Upper lobe of left lung (tissue), 6 donors: ENCODE data around the gene NRROS. TPM values are rescaled to one million over a fixed set of nuclear protein-coding genes. Genes with fewer than 3 reads are reported as not detected.
A peak's percentile ranks its signal among the peaks of the same experiment; 100 is the strongest.

Experiments used
- ATAC-seq, 2 donors: fragments of 200-7000 bp; cut with Tn5 transposase; one replicate each; pipeline ENCODE4 v1.9.1; 2022; ENCODE audit warnings: mild to moderate bottlenecking in 2 of 2, moderate library complexity in 2 of 2; ENCODE audit not compliant: low FRiP score in 2 of 2
- DNase-seq, 2 donors: peaks; one replicate each; pipeline ENCODE4 v3.0.0-alpha.2; 2019 to 2020
- H3K27ac ChIP-seq, 4 donors: fragments of 200-600 bp; sonication (generic); one replicate each; pipeline ENCODE4 v1.5.1; 2016 to 2019
- H3K27me3 ChIP-seq, 4 donors: fragments of 200-600 bp; sonication (generic); one replicate each; pipeline ENCODE4 v1.5.1; 2017 to 2019
- H3K36me3 ChIP-seq, 4 donors: fragments of 200-600 bp; sonication (generic); one replicate each; pipeline ENCODE4 v1.5.1; 2016 to 2019
- H3K4me1 ChIP-seq, 4 donors: fragments of 200-600 bp; sonication (generic); one replicate each; pipeline ENCODE4 v1.5.1; 2018 to 2019
- H3K4me3 ChIP-seq, 4 donors: fragments of 200-600 bp; sonication (generic); one replicate each; pipeline ENCODE4 v1.5.1; 2017 to 2019; ENCODE audit warnings: mild to moderate bottlenecking in 2 of 4, moderate library complexity in 1 of 4
- H3K9me3 ChIP-seq, 4 donors: fragments of 200-600 bp; sonication (generic); one replicate each; pipeline ENCODE4 v1.5.1; 2018 to 2019
- CTCF ChIP-seq, 6 experiments: fragments of 450-650 bp in 4 of 6; fragments of 200-600 bp in 2 of 6; sonication (generic) in 2 of 6; IDR thresholded peaks; one replicate each; pipeline ENCODE4 v1.5.1; 2016 to 2019; ENCODE audit warnings: antibody characterized with exemption in 6 of 6
- EP300 ChIP-seq, 4 donors: sonication (generic); formaldehyde crosslinking; IDR thresholded peaks; one replicate each; pipeline ENCODE4 v1.5.1; 2017; ENCODE audit warnings: antibody characterized with exemption in 4 of 4, control low read depth in 2 of 4
- POLR2A ChIP-seq, 4 donors: fragments of 450-650 bp; IDR thresholded peaks; one replicate each; pipeline ENCODE4 v1.5.1; 2016 to 2017; ENCODE audit warnings: antibody characterized with exemption in 4 of 4, mild to moderate bottlenecking in 2 of 4
- POLR2AphosphoS5 ChIP-seq, 2 donors: sonication (generic); formaldehyde crosslinking; IDR thresholded peaks; one replicate each; pipeline ENCODE4 v1.5.1; 2017; ENCODE audit warnings: antibody characterized with exemption in 2 of 2
- WGBS, 2 donors: methylation state at CpG; one replicate each; pipeline ENCODE4 v1.1.5; 2017 to 2018; 5-methylcytosine and 5-hydroxymethylcytosine counted together
- total RNA-seq, 6 donors: library from RNA; depleted of rRNA in 4 of 6; stranded (reverse); fragments of >200 nt in 4 of 6; gene quantifications; one replicate each; pipeline versions ENCODE4 v1.1.0 to v1.2.1, GENCODE V29; 2016 to 2021
- donor health status: DM: no; HTN: no; CAD: no; lungs with moderate emphysema.
- donor health status: DM: no; HTN: yes; CAD: no; lungs with severe emphysema.

The NRROS gene
- total RNA-seq, 6 donors from 2014 or later, result 6.5 to 23.2 (median 16.4) TPM

- ATAC-seq, result no peak
- no peak for TF ChIP-seq POLR2AphosphoS5 (IDR thresholded peaks at IDR 0.05)
- TF ChIP-seq CTCF (IDR thresholded peaks at IDR 0.05), result no peak
- TF ChIP-seq POLR2A (IDR thresholded peaks at IDR 0.05), result no peak
- no peak for TF ChIP-seq EP300 (IDR thresholded peaks at IDR 0.05)
- Histone ChIP-seq H3K9me3 (no peaks in the 10 kb centered on the region), H3K4me3 (no peak overlapping the region), H3K4me1 (peaks cover 19 to 50% (median 30%) of the 10 kb centered on the region in 4 donors), H3K27ac (peak overlapping the region in 3 of 4 donors; percentile 26 to 76 (median 61)), H3K27me3 (no peaks in the 10 kb centered on the region), H3K36me3 (peaks cover 0 to 34% (median 15%) of the 10 kb centered on the region in 4 donors)
- DNase-seq, result no peak
- 75 to 86% methylated on average over 15 of the region's 15 CpGs for WGBS, 2 donors
Measured at GRCh38 chr3:196652961-196653795, 13.7 kb downstream of the NRROS start.

DNA sequence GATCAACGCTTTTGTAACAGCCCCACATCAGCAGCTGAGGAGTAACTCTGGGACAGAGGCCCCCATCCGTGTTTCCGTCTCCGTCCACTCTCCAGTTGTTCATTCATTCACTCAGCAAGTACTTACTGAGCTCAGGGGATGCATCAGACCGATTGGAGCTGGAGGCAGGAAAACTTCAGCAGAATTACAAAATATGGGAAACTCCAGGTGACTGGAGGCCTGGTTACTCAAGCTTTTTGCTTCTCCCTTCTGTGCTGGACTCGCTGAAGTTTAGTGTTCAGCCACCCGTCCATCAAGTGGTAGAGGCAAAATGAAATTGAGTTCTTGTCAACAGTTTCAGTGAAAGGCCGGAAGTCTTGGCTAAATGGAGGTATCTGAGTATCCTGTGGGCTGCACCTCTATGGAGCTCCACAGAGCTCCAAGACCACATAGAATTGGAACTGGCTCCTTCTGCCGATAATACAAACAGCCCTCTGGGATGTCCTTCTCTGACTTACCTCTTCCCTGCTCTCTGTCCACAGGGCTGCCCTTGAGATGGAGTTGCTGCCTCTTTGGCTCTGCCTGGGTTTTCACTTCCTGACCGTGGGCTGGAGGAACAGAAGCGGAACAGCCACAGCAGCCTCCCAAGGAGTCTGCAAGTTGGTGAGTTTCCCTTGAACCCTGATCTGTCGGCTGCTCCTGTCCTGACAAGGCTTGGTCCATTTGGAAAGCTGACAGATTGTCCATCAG, 14.7 kb downstream of the NRROS start:
- Histone ChIP-seq H3K27ac (peak overlapping the region in 3 of 4 donors; percentile 23 to 61 (median 26)), H3K4me1 (peaks cover 19 to 45% (median 30%) of the 10 kb centered on the region in 4 donors), H3K4me3 (no peak overlapping the region), H3K27me3 (no peaks in the 10 kb centered on the region), H3K9me3 (no peaks in the 10 kb centered on the region), H3K36me3 (peaks cover 0 to 43% (median 15%) of the 10 kb centered on the region in 4 donors)
- no peak for TF ChIP-seq POLR2A (IDR thresholded peaks at IDR 0.05)
- no peak for TF ChIP-seq EP300 (IDR thresholded peaks at IDR 0.05)
- TF ChIP-seq CTCF (IDR thresholded peaks at IDR 0.05), result no peak
- no peak for TF ChIP-seq POLR2AphosphoS5 (IDR thresholded peaks at IDR 0.05)
- DNase-seq (no peak), ATAC-seq (no peak)
- 70 to 76% methylated on average over 12 of the region's 12 CpGs for WGBS, 2 donors

DNA sequence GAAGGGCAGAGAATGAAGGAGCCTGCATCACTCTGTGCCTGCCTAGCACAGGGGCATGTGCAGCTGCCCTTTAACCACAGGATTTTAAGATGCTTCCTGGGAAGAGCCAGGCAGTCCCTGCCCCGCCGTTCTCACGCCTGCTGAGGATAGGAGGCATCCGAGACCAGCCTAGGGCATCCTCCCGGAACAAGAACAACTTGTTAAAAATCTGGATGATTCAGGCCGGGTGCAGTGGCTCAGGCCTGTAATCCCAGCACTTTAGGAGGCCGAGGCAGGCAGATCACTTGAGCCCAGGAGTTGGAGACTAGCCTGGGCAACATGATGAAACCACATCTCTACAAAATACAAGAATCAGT, 15.2 kb downstream of the NRROS start:
- peak overlapping the region in 2 of 4 donors; percentile 23 to 26 for H3K27ac ChIP-seq
- H3K9me3 ChIP-seq, result no peaks in the 10 kb centered on the region
- DNase-seq, result no peak
- TF ChIP-seq POLR2A (IDR thresholded peaks at IDR 0.05) (no peak), EP300 (IDR thresholded peaks at IDR 0.05) (no peak), POLR2AphosphoS5 (IDR thresholded peaks at IDR 0.05) (no peak), CTCF (IDR thresholded peaks at IDR 0.05) (no peak)
- H3K36me3 ChIP-seq, result peaks cover 0 to 45% (median 15%) of the 10 kb centered on the region in 4 donors
- WGBS, 2 donors, result 94% methylated on average over 3 to 7 of the region's 7 CpGs
- no peak overlapping the region for H3K4me3 ChIP-seq
- H3K4me1 ChIP-seq, result peaks cover 19 to 43% (median 30%) of the 10 kb centered on the region in 4 donors
- H3K27me3 ChIP-seq, result no peaks in the 10 kb centered on the region
- no peak for ATAC-seq

- H3K9me3 ChIP-seq, result no peaks in the 10 kb centered on the region
- no peak overlapping the region for H3K4me3 ChIP-seq
- H3K27me3 ChIP-seq, result no peaks in the 10 kb centered on the region
- TF ChIP-seq POLR2A (IDR thresholded peaks at IDR 0.05), result no peak
- TF ChIP-seq POLR2AphosphoS5 (IDR thresholded peaks at IDR 0.05), result no peak
- TF ChIP-seq CTCF (IDR thresholded peaks at IDR 0.05), result no peak
- TF ChIP-seq EP300 (IDR thresholded peaks at IDR 0.05), result no peak
- 90 to 95% methylated on average over 12 of the region's 12 CpGs for WGBS, 2 donors
- DNase-seq, result no peak
- peak overlapping the region in 1 of 4 donors; percentile 10 for H3K27ac ChIP-seq
- no peak for ATAC-seq
- H3K36me3 ChIP-seq, result peaks cover 0 to 53% (median 23%) of the 10 kb centered on the region in 4 donors
- H3K4me1 ChIP-seq, result peaks cover 16 to 42% (median 27%) of the 10 kb centered on the region in 4 donors
Measured at GRCh38 chr3:196655496-196655895, 16.0 kb downstream of the NRROS start.
